ENCODE results near the gene DUT. TPM values are rescaled to one million over a fixed set of nuclear protein-coding genes. Genes with fewer than 3 reads are reported as not detected.
"Not testable (repeated sequence)": the region's sequence is repeated elsewhere in the genome, so short reads cannot be mapped to it uniquely, and the experiment has no call there.

The DUT gene
- total RNA-seq, 4 donors from 2014 or later = 69.6 to 140 (median 84.0) TPM

GRCh38 chr15:48315041-48315440 lies 16.2 kb upstream of the DUT start:
- WGBS, 2 donors = 80 to 85% methylated on average over 10 of the region's 10 CpGs
- intact Hi-C loops (cut with DNase I; ENCODE audit: low total_unique reads) = no loop called here
- TF ChIP-seq POLR2A (IDR thresholded peaks at IDR 0.05) = no peak
- TF ChIP-seq, protein P1, sequence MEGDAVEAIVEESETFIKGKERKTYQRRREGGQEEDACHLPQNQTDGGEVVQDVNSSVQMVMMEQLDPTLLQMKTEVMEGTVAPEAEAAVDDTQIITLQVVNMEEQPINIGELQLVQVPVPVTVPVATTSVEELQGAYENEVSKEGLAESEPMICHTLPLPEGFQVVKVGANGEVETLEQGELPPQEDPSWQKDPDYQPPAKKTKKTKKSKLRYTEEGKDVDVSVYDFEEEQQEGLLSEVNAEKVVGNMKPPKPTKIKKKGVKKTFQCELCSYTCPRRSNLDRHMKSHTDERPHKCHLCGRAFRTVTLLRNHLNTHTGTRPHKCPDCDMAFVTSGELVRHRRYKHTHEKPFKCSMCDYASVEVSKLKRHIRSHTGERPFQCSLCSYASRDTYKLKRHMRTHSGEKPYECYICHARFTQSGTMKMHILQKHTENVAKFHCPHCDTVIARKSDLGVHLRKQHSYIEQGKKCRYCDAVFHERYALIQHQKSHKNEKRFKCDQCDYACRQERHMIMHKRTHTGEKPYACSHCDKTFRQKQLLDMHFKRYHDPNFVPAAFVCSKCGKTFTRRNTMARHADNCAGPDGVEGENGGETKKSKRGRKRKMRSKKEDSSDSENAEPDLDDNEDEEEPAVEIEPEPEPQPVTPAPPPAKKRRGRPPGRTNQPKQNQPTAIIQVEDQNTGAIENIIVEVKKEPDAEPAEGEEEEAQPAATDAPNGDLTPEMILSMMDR (IDR thresholded peaks at IDR 0.05) = no peak
- no peak for DNase-seq (ENCODE audit: low spot score in 2 of 2)
- no peak overlapping the region for H3K4me3 ChIP-seq (ENCODE audit: low read depth, poor library complexity, severe bottlenecking)

DNA sequence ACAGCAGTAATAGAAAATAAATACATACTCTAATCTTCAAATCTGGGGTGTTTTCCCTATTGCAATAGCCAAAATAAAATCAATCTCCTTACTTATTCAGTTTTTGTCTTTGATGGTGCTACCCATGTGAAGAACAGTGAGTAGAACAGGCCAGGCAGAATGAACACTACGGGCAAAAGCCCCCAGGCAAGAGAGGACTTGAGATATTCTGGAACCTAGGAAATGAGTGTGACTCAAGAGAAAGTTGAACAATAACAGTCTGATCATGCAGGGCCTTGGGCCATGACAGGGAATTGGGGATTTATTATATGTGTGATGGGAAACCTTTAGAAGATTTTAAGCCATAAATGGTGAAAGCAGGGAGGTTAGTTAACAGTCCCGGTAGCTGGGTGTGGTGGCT lies 14.0 kb upstream of the DUT start:
- WGBS, 2 donors = 75 to 81% methylated on average over 2 of the region's 2 CpGs

GRCh38 chr15:48318131-48318530 lies 13.1 kb upstream of the DUT start:
- no peak overlapping the region for H3K4me3 ChIP-seq (ENCODE audit: low read depth, poor library complexity, severe bottlenecking)
- intact Hi-C loops (cut with DNase I; ENCODE audit: low total_unique reads) = no loop called here
- DNase-seq (ENCODE audit: low spot score in 2 of 2) = no peak
- no peak for TF ChIP-seq POLR2A (IDR thresholded peaks at IDR 0.05)
- TF ChIP-seq, protein P1 (IDR thresholded peaks at IDR 0.05) = no peak
- 70 to 73% methylated on average over 6 of the region's 6 CpGs for WGBS, 2 donors

More for the DNA sequence above, 14.0 kb upstream of the DUT start:
- H3K4me3 ChIP-seq (ENCODE audit: low read depth, poor library complexity, severe bottlenecking) = no peak overlapping the region
- intact Hi-C loops (cut with DNase I; ENCODE audit: low total_unique reads) = no loop called here
- no peak for TF ChIP-seq POLR2A (IDR thresholded peaks at IDR 0.05)
- TF ChIP-seq, protein P1 (IDR thresholded peaks at IDR 0.05) = no peak
- no peak for DNase-seq (ENCODE audit: low spot score in 2 of 2)

GRCh38 chr15:48323294-48323693 lies 7.9 kb upstream of the DUT start:
- H3K4me3 ChIP-seq (ENCODE audit: low read depth, poor library complexity, severe bottlenecking) = no peak overlapping the region
- no peak for DNase-seq (ENCODE audit: low spot score in 2 of 2)
- TF ChIP-seq, protein P1 (IDR thresholded peaks at IDR 0.05) = no peak
- no peak for TF ChIP-seq POLR2A (IDR thresholded peaks at IDR 0.05)
- 92 to 94% methylated on average over 7 of the region's 7 CpGs for WGBS, 2 donors
- intact Hi-C loops (cut with DNase I; ENCODE audit: low total_unique reads) = no loop called here

- no peak overlapping the region for H3K4me3 ChIP-seq (ENCODE audit: low read depth, poor library complexity, severe bottlenecking)
- no peak for DNase-seq (ENCODE audit: low spot score in 2 of 2)
- intact Hi-C loops (cut with DNase I; ENCODE audit: low total_unique reads) = no loop called here
- WGBS, 2 donors = 64 to 68% methylated on average over 5 of the region's 5 CpGs
- TF ChIP-seq, protein P1 (IDR thresholded peaks at IDR 0.05) = no peak
These were observed 6.3 kb upstream of the DUT start for GRCh38 chr15:48324949-48325348.

- intact Hi-C loops (cut with DNase I; ENCODE audit: low total_unique reads) = no loop called here
- no peak for DNase-seq (ENCODE audit: low spot score in 2 of 2)
- H3K4me3 ChIP-seq (ENCODE audit: low read depth, poor library complexity, severe bottlenecking) = no peak overlapping the region
- no peak for TF ChIP-seq POLR2A (IDR thresholded peaks at IDR 0.05)
- TF ChIP-seq, protein P1 (IDR thresholded peaks at IDR 0.05) = no peak
- 92% methylated on average over 5 of the region's 5 CpGs for WGBS, 2 donors
These were observed 5.8 kb upstream of the DUT start for GRCh38 chr15:48325400-48325799.

GRCh38 chr15:48326180-48326579 lies 5.0 kb upstream of the DUT start:
- DNase-seq (ENCODE audit: low spot score in 2 of 2); H3K4me3 ChIP-seq (ENCODE audit: low read depth, poor library complexity, severe bottlenecking); intact Hi-C loops (cut with DNase I; ENCODE audit: low total_unique reads): not testable (repeated sequence)
- 85 to 94% methylated on average over 6 of the region's 6 CpGs for WGBS, 2 donors
